Activated CD4-positive, alpha-beta T cell treated with anti-CD3 and anti-CD28 coated beads, Interleukin-10, Interleukin-2, amounts not matched to agents 100 ng/mL and 50 ng/mL, durations not matched to agents 16 hours and 8 hours (primary cell): ENCODE results near the gene OXCT1.
"Not testable (repeated sequence)": the region's sequence is repeated elsewhere in the genome, so short reads cannot be mapped to it uniquely, and the experiment has no call there.

ENCODE experiments used
- DNase-seq: peaks from one replicate; pipeline ENCODE4 v3.0.0-alpha.2; 2020

Gene OXCT1

GRCh38 chr5:41871852-41872251 lies 1.6 kb upstream of the OXCT1 start:
- no peak for DNase-seq

DNA sequence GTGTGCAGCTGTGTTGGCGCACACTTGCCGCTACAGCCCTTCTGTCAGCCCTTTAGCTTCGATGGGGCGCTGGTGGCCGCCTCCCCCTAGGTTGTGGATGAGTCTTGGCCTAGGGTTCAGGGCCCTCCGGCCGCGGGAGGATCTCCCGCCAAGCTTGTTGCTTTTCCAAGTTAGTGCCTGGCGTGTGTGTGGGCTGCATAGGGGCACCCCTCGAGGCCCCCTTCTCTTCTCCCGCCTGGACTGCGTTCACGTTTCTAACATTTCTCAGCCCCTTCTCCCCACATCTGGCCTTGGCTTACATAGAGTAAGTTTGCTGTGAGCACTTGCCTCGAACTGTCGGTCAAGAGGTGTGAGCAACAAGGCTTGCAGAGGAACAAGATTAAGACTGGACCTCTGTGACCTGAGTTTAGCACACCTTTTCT lies 413 bp upstream of the OXCT1 start:
- DNase-seq: no peak

- no peak for DNase-seq
Measured at GRCh38 chr5:41869151-41869723, 988 bp downstream of the OXCT1 start.

GRCh38 chr5:41863871-41864486 lies 6.2 kb downstream of the OXCT1 start:
- DNase-seq: peak; percentile 24

DNA sequence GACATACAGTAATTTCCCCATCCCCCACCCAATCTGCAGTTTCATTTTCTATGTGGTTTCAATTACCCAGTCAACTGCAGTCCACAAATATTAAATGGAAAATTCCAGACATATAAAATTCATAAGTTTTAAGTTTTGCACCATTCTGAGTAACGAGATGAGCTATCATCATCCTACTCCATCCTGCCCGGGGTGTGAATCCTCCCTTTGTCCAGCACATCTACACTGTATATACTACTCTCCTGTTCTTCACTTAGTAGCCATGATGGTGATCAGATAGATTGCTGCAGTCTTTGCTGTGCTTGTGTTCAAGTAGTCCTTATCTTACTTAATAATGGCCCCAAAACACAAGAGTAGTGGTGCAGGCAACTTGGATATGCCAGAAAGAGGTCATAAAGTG lies 11.3 kb downstream of the OXCT1 start:
- no peak for DNase-seq

GRCh38 chr5:41857989-41858388 lies 12.2 kb downstream of the OXCT1 start:
- no peak for DNase-seq

- peak; percentile 77 for DNase-seq
Measured at GRCh38 chr5:41856644-41857491, 13.4 kb downstream of the OXCT1 start.

DNA sequence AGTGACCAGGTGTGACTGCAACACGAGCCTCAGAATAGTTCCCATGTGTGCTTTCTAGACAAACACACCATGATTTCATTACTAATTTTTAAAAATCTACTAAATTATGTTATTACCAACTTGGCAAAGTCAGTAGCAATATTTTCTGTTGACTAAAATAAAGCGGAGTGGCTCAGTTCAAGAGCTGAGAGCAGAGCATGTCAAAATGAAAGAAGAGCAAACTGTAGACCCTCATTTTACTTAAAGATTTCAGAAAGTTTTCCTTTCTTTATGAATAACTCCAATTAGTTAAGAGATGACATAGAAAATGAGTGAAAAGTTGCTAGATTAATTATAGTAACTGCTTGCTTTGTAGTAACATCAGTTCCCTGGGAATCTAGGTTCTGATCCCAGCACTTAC lies 17.9 kb downstream of the OXCT1 start:
- DNase-seq: peak; percentile 30

DNA sequence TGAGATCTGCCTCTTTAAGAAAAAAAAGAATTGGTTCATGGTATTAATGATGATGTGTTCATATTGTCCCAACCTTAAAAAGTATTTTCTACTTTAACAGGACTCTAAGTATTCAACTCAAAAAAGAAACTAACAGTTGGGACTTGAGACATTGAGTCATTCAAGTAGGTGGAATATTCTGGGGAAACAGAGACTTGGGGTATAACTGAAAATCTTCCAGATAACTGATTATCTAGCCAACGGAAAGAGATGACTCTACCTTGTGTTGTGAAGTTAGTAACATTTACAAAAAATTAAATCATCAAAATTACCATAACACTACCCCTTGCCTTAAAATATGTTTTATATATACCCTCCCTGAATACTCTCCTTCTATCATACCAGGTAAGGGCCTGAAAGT lies 19.1 kb downstream of the OXCT1 start:
- DNase-seq: peak; percentile 49

DNA sequence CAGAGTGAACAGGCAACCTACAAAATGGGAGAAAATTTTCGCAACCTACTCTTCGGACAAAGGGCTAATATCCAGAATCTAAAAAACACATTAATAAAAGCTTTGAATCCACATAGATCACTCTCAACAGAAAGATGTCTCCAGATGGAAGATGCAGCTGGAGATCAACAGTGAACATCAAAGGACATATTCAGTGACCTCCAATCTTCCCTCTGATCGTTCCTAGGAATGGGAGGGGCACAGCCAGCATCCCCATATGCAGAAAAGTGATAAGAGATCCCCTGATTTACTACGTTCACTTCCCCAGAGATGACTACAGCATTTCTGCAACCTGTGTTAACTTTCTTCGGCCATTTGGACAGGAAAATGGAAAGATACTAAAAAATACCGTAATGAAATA lies 21.2 kb downstream of the OXCT1 start:
- no peak for DNase-seq

DNA sequence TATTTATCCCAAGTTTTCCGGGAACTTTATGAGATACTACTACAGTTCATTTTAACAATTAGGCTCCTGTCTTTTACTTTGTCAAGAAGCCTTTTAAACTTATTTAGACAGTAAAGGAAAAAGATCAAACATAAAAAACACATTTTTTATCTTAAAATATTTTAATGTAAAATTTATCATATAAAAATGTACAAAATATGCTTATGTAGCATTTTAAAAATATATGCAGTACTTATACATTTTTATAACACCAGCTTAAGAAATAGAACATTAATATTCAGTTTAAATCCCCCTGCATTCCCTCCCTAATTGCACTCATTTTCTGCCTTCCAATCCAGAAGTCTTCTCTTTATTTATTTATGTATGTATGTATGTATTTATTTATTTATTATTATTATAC lies 24.5 kb downstream of the OXCT1 start:
- DNase-seq: not testable (repeated sequence)

GRCh38 chr5:41844502-41844901 lies 25.7 kb downstream of the OXCT1 start:
- no peak for DNase-seq

- peak; percentile 64 for DNase-seq
Measured at GRCh38 chr5:41843456-41844370, 26.5 kb downstream of the OXCT1 start.

GRCh38 chr5:41842777-41843176 lies 27.4 kb downstream of the OXCT1 start:
- no peak for DNase-seq

GRCh38 chr5:41841325-41841724 lies 28.9 kb downstream of the OXCT1 start:
- DNase-seq: no peak

DNA sequence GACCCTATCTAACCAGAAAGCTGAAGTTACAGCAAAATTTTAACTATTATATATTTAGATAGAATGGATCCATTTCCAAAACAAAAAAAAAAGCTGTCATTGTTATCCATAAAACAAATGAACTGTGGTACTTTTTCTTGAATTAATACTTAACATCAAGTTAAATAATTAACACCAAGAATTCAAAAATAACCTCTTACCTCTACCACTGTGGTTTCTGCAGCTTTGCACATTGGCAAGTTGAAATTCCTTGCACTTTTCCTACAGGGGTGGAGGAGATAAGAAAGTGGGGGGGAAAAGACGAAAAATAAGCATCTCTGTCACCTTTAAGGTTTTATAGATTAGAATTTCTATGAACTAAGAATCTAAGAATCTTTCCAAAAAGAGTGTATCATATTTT lies 30.0 kb downstream of the OXCT1 start:
- no peak for DNase-seq

DNA sequence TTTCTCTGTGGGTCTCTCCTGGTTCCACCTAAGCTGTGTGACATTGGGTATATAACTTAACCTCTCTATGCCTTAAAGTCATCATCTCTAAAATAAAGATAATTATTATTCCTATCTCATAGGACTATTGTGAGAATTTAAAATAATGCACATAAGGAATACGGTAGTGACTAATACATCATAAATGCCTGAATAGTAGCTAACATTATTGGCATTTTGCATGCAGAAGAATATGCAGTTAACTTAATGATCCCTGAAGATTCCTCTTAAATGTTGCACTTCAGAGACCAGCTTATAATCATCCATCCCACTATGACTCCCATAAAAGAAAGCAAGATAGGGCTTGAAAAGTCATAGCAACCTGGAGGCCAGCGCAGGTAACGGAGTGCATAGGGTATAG lies 32.4 kb downstream of the OXCT1 start:
- DNase-seq: no peak

- peak; percentile 46 for DNase-seq
Measured at GRCh38 chr5:41835645-41836044, 34.6 kb downstream of the OXCT1 start.

DNA sequence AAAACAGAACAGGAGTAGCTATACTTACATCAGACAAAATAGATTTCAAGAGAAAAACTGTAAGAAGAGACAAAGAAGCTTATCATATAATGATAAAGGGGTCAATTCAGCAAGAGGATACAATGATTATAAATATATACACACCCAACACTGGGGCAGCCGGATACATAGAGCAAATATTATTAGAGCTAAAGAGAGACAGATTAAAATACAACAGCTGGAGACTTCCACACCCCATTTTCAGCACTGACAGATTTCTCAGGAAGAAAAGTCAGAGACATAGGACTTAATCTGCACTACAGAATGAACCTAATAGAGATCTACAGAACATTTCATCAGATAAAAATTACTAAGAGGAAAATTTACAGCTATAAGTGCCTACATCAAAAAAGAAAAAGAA lies 35.7 kb downstream of the OXCT1 start:
- DNase-seq: no peak

DNA sequence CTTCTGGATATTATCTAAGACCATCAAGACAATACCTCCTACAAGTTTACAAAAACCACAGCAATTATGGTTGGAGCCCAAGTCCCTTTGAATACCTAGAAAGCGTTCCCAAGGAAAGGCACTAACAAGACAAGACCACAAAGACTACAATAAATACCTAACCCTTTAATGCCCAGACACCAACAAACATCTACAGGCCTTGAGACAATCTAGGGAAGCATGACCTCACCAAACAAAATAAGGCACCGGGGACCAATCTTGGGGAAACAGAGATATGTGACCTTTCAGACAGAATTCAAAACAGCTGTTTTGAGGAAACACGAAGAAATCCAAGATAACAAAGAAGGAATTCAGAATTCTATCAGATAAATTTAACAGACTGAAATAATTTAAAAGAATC lies 37.8 kb downstream of the OXCT1 start:
- DNase-seq: no peak

- no peak for DNase-seq
Measured at GRCh38 chr5:41831155-41831554, 39.1 kb downstream of the OXCT1 start.

DNA sequence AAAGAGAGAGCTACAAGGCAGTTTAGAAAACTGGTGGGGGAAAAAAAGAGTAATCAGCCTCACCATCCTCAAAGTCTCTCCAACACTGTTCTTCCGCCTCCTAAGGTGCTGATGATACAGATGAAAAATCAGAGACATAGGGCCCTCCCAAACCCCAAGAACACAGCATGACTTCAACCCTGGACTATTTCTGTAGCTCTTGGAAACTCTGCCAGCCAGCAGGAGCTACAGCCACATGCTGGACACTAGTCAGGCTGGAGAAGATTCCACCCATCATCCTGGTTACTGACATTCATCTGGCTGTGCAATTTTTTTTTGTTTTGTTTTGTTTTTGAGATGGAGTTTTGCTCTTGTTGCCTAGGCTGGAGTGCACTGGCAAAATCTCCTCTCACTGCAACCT lies 42.4 kb downstream of the OXCT1 start:
- no peak for DNase-seq

DNA sequence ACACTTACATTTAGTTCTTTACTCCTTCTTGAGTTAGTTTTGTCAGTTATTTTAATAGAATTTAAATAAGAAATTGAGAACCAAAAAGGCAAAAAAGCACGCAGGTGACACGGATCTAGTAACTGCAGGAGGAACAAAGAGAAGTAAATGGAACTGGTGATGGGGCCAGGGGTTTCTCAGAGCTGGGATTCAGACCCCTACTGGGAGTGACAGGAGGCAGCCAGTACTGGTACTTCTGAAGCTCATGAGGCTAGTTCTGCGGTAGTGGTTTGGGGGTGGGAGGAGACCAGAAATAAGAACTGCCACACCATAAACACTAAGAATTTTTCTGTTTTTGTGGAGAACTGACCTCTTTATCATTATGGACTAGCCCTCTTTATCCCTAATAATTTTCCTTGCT lies 48.2 kb downstream of the OXCT1 start:
- no peak for DNase-seq
